ENCODE data around the gene MNAT1. TPM values are rescaled to one million over a fixed set of nuclear protein-coding genes. Genes with fewer than 3 reads are reported as not detected.

MNAT1 gene
- polyA plus RNA-seq, 3 donors = 4.1 to 5.8 (median 4.5) TPM

GRCh38 chr14:60980811-60981632, 246.5 kb downstream of the MNAT1 start, which contains the start of the genes SLC38A6 and TRMT5:
SLC38A6 (plus strand) TSS chr14:60981245; CDS start chr14:60981278, 33 bp downstream.
TRMT5 (minus strand) TSS chr14:60981079; CDS start chr14:60980973, 106 bp downstream.
- H4K20me1 ChIP-seq (ENCODE audit: insufficient read depth, low read length) = no peaks in the 10 kb centered on the region
- Mint-ChIP-seq H3K9me3 (no peaks in the 10 kb centered on the region), H3K4me1 (peaks cover 17% of the 10 kb centered on the region), H3K36me3 (peaks cover 12 to 24% of the 10 kb centered on the region in 2 donors), H3K27me3 (ENCODE audit: low read depth in 3 of 3) (no peaks in the 10 kb centered on the region), H3K4me3 (no peak within 1 kb of the TSS), H3K27ac (no peak within 1 kb of the TSS)
- H3K27me3 ChIP-seq (ENCODE audit: control insufficient read depth in 2 of 2, insufficient read depth in 2 of 2, low read length in 2 of 2) = no peaks in the 10 kb centered on the region
- H3K79me2 ChIP-seq (ENCODE audit: insufficient read depth, low read length) = peaks cover 33% of the 10 kb centered on the region
- H3K36me3 ChIP-seq (replicated peaks in 1 of 2; ENCODE audit: control insufficient read depth in 1 of 2, insufficient read depth in 2 of 2, low read length in 2 of 2) = peaks cover 0 to 13% of the 10 kb centered on the region in 2 donors
- intact Hi-C loops (cut with micrococcal nuclease) = loop anchor here (5.0 to 10.0 kb wide), 3 partner anchors 121 to 734 kb away; partner anchors contain the start of gene PPM1A (in 1 of the 2)
- H3K27ac ChIP-seq (ENCODE audit: low read depth in 1 of 2, low read length in 2 of 2) = peak within 1 kb of the TSS; percentile 81 to 93
- peaks cover 43 to 56% of the 10 kb centered on the region in 2 donors for H3K4me1 ChIP-seq (ENCODE audit: control insufficient read depth in 1 of 2, insufficient read depth in 2 of 2, low read length in 2 of 2)
- H3K9me3 ChIP-seq (replicated peaks in 1 of 2; ENCODE audit: control insufficient read depth in 1 of 2, insufficient read depth in 1 of 2, low read length in 2 of 2) = no peaks in the 10 kb centered on the region
- H3K9ac ChIP-seq (ENCODE audit: insufficient read depth, low read length, poor library complexity, severe bottlenecking) = peak within 1 kb of the TSS; percentile 90
- peak; percentile 84 to 91 (median 86) for DNase-seq
- WGBS (ENCODE audit: insufficient coverage) = 0% methylated on average over 56 of the region's 59 CpGs
- H3K4me2 ChIP-seq (replicated peaks; ENCODE audit: extremely low read depth, low read length, poor library complexity, severe bottlenecking) = peak within 1 kb of the TSS; percentile 95
- peak within 1 kb of the TSS; percentile 82 to 97 (median 96) for H3K4me3 ChIP-seq (replicated peaks in 1 of 3; ENCODE audit: low read depth in 2 of 3, low read length in 3 of 3)
- peak within 1 kb of the TSS; percentile 97 for H2AFZ ChIP-seq (ENCODE audit: insufficient read depth, low read depth, low read length, poor library complexity, severe bottlenecking)
- TF ChIP-seq, protein P1, sequence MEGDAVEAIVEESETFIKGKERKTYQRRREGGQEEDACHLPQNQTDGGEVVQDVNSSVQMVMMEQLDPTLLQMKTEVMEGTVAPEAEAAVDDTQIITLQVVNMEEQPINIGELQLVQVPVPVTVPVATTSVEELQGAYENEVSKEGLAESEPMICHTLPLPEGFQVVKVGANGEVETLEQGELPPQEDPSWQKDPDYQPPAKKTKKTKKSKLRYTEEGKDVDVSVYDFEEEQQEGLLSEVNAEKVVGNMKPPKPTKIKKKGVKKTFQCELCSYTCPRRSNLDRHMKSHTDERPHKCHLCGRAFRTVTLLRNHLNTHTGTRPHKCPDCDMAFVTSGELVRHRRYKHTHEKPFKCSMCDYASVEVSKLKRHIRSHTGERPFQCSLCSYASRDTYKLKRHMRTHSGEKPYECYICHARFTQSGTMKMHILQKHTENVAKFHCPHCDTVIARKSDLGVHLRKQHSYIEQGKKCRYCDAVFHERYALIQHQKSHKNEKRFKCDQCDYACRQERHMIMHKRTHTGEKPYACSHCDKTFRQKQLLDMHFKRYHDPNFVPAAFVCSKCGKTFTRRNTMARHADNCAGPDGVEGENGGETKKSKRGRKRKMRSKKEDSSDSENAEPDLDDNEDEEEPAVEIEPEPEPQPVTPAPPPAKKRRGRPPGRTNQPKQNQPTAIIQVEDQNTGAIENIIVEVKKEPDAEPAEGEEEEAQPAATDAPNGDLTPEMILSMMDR (IDR thresholded peaks at IDR 0.05) = no peak

- intact Hi-C loops (cut with micrococcal nuclease) = loop anchor here (5.0 to 10.0 kb wide), 3 partner anchors 120 to 735 kb away; partner anchors contain the start of gene PPM1A (in 1 of the 2)
- Histone ChIP-seq H3K79me2 (ENCODE audit: insufficient read depth, low read length) (peaks cover 37% of the 10 kb centered on the region), H3K9me3 (replicated peaks in 1 of 2; ENCODE audit: control insufficient read depth in 1 of 2, insufficient read depth in 1 of 2, low read length in 2 of 2) (no peaks in the 10 kb centered on the region), H3K27ac (ENCODE audit: low read depth in 1 of 2, low read length in 2 of 2) (peak overlapping the region; percentile 81 to 93), H3K27me3 (ENCODE audit: control insufficient read depth in 2 of 2, insufficient read depth in 2 of 2, low read length in 2 of 2) (no peaks in the 10 kb centered on the region), H3K4me3 (replicated peaks in 1 of 3; ENCODE audit: low read depth in 2 of 3, low read length in 3 of 3) (peak overlapping the region; percentile 82 to 97 (median 96)), H3K4me1 (ENCODE audit: control insufficient read depth in 1 of 2, insufficient read depth in 2 of 2, low read length in 2 of 2) (peaks cover 43 to 56% of the 10 kb centered on the region in 2 donors), H4K20me1 (ENCODE audit: insufficient read depth, low read length) (no peaks in the 10 kb centered on the region), H2AFZ (ENCODE audit: insufficient read depth, low read depth, low read length, poor library complexity, severe bottlenecking) (peak overlapping the region; percentile 97), H3K36me3 (replicated peaks in 1 of 2; ENCODE audit: control insufficient read depth in 1 of 2, insufficient read depth in 2 of 2, low read length in 2 of 2) (peaks cover 0 to 20% of the 10 kb centered on the region in 2 donors), H3K4me2 (replicated peaks; ENCODE audit: extremely low read depth, low read length, poor library complexity, severe bottlenecking) (peak overlapping the region; percentile 95), H3K9ac (ENCODE audit: insufficient read depth, low read length, poor library complexity, severe bottlenecking) (peak overlapping the region; percentile 90)
- Mint-ChIP-seq H3K4me3 (no peak overlapping the region), H3K9me3 (no peaks in the 10 kb centered on the region), H3K4me1 (peaks cover 17% of the 10 kb centered on the region), H3K27ac (no peak overlapping the region), H3K36me3 (peaks cover 11 to 21% of the 10 kb centered on the region in 2 donors), H3K27me3 (ENCODE audit: low read depth in 3 of 3) (no peaks in the 10 kb centered on the region)
- TF ChIP-seq, protein P1 (IDR thresholded peaks at IDR 0.05) = no peak
- WGBS (ENCODE audit: insufficient coverage) = 0% methylated on average over 4 of the region's 12 CpGs
- DNase-seq = peak; percentile 44 to 77 (median 44)
Observed at GRCh38 chr14:60981633-60982455, 247.3 kb downstream of the MNAT1 start.

Measured in CD14-positive monocyte (primary cell).